Hepatocyte (in vitro differentiated cells): Measurements from ENCODE around the gene AP2A2.

Experiments
- CTCF ChIP-seq: fragments of 200-600 bp; sonication (generic); IDR thresholded peaks from 2 replicates; pipeline ENCODE4 v1.5.1; 2016; ENCODE audit warnings: antibody characterized with exemption, mild to moderate bottlenecking; ENCODE audit not compliant: poor library complexity
- EZH2 ChIP-seq: fragments of 200-600 bp; sonication (generic); IDR thresholded peaks from 2 replicates; pipeline ENCODE4 v1.6.1; 2016; ENCODE audit warnings: antibody characterized with exemption, mild to moderate bottlenecking, borderline replicate concordance
- EZH2phosphoT487 ChIP-seq: fragments of 200-600 bp; sonication (generic); IDR thresholded peaks from one replicate; pipeline ENCODE4 v1.6.1; 2018; ENCODE audit warnings: antibody characterized with exemption, mild to moderate bottlenecking, low read depth, moderate library complexity; ENCODE audit not compliant: unreplicated experiment, severe bottlenecking

DNA sequence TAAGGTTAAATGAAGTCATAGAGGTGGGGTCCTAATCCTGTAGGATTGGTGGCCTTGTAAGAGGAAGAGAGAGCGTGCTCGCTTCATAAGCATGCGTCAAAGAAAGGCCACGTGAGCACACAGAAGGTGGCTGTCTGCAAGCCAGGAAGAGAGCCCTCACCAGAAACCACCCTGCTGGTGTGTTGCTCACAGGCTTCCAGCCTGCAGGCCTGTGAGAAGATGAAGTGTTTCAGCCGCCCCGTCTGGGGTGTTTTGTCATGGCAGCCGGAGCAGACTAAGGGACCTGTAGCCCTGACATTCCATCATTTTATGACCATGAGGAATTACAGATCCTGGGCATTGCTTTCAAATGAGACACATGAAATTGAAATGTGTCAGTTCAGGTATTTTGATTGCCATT lies 32.4 kb downstream of the AP2A2 start:
- TF ChIP-seq CTCF (no peak), EZH2 (no peak), EZH2phosphoT487 (no peak)
